Astrocyte (in vitro differentiated cells and primary cell): Measurements from ENCODE around the gene DNLZ. TPM values are rescaled to one million over a fixed set of nuclear protein-coding genes. Genes with fewer than 3 reads are reported as not detected.
A peak's percentile ranks its signal among the peaks of the same experiment; 100 is the strongest.

Source experiments
- DNase-seq: peaks from one replicate; pipeline ENCODE4 v3.0.0-alpha.2; 2010; ENCODE audit warnings: low read depth
- FAIRE-seq: peaks from 2 replicates; lab custom pipeline; 2011; peaks lifted over from hg19 to GRCh38; lab: Jason Lieb, UNC
- H2AFZ ChIP-seq: 2 replicates; pipeline ENCODE4 v1.6.0; 2012; ENCODE audit warnings: low read depth, low read length, inconsistent platforms
- H3K27ac ChIP-seq: 2 replicates; pipeline ENCODE4 v1.5.1; 2011; ENCODE audit warnings: low read depth, low read length, inconsistent platforms
- H3K27me3 ChIP-seq: 2 replicates; pipeline ENCODE4 v1.6.0; 2011; ENCODE audit warnings: low read length, inconsistent platforms; ENCODE audit not compliant: insufficient read depth
- H3K36me3 ChIP-seq: 2 replicates; pipeline ENCODE4 v1.5.1; 2011; ENCODE audit warnings: low read length, inconsistent platforms; ENCODE audit not compliant: insufficient read depth
- H3K4me1 ChIP-seq: 2 replicates; pipeline ENCODE4 v1.5.1; 2011; ENCODE audit warnings: low read length, inconsistent platforms; ENCODE audit not compliant: insufficient read depth
- H3K4me2 ChIP-seq: 2 replicates; pipeline ENCODE4 v1.6.0; 2012; ENCODE audit warnings: low read length, inconsistent platforms
- H3K4me3 ChIP-seq: 2 replicates; pipeline ENCODE4 v1.5.1; 2011; ENCODE audit warnings: low read depth, mild to moderate bottlenecking, low read length, inconsistent platforms; ENCODE audit not compliant: insufficient read depth
- H3K79me2 ChIP-seq: 2 replicates; pipeline ENCODE4 v1.6.0; 2012; ENCODE audit warnings: mild to moderate bottlenecking, low read length, inconsistent platforms; ENCODE audit not compliant: insufficient read depth
- H3K9ac ChIP-seq: 2 replicates; pipeline ENCODE4 v1.6.0; 2012; ENCODE audit warnings: mild to moderate bottlenecking, low read length, inconsistent platforms
- H3K9me3 ChIP-seq: 2 replicates; pipeline ENCODE4 v1.5.1; 2012; ENCODE audit warnings: low read depth, mild to moderate bottlenecking, low read length, inconsistent platforms; ENCODE audit not compliant: insufficient read depth
- H4K20me1 ChIP-seq: 2 replicates; pipeline ENCODE4 v1.6.0; 2012; ENCODE audit warnings: low read length, inconsistent platforms; ENCODE audit not compliant: insufficient read depth
- H3K27ac Mint-ChIP-seq: one replicate; pipeline ENCODE4 v1.8.0; 2021; ENCODE audit warnings: mild to moderate bottlenecking, mixed read lengths; ENCODE audit not compliant: unreplicated experiment
- H3K27me3 Mint-ChIP-seq: one replicate; pipeline ENCODE4 v1.8.0; 2021; ENCODE audit warnings: low read depth, mixed read lengths; ENCODE audit not compliant: unreplicated experiment
- H3K36me3 Mint-ChIP-seq: one replicate; pipeline ENCODE4 v1.8.0; 2021; ENCODE audit warnings: low read depth, mixed read lengths; ENCODE audit not compliant: unreplicated experiment
- H3K4me1 Mint-ChIP-seq: one replicate; pipeline ENCODE4 v1.8.0; 2021; ENCODE audit warnings: low read depth, mixed read lengths; ENCODE audit not compliant: unreplicated experiment
- H3K4me3 Mint-ChIP-seq: one replicate; pipeline ENCODE4 v1.8.0; 2021; ENCODE audit warnings: mild to moderate bottlenecking, moderate library complexity, mixed read lengths; ENCODE audit not compliant: unreplicated experiment
- H3K9me3 Mint-ChIP-seq: one replicate; pipeline ENCODE4 v1.8.0; 2021; ENCODE audit warnings: mild to moderate bottlenecking, mixed read lengths; ENCODE audit not compliant: unreplicated experiment
- EZH2 ChIP-seq: IDR thresholded peaks from 2 replicates; pipeline ENCODE4 v1.6.1; 2012; ENCODE audit warnings: mild to moderate bottlenecking, low read length, inconsistent platforms; ENCODE audit not compliant: insufficient read depth
- total RNA-seq: library from RNA; stranded (reverse); gene quantifications from 2 replicates; pipeline ENCODE4 v1.2.1, GENCODE V29; 2021
- TF ChIP-seq, protein P1 (sequence below): IDR thresholded peaks from 2 replicates; pipeline ENCODE4 v1.5.1; 2011; ENCODE audit warnings: low read depth, mild to moderate bottlenecking, inconsistent platforms, low read length, moderate library complexity; ENCODE audit not compliant: insufficient read depth

DNLZ gene
- total RNA-seq, 1 donor from 2014 or later = 17.4 TPM

DNA sequence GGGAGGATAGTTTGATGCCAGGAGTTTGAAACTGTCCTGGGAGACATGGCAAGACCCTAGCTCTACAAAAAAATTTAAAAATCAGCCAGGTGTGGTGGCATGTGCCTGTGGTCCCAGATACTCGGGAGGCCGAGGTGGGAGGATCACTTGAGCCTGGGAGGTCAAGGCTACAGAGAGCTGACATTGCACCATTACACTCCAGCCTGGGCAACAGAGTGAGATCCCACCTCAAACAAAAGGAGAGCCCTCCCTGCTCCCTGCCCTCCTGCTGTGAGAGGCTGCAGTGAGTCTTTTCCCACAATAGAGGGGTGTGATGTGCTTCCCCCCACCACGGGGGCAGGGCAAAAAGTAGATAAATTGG, 49.5 kb downstream of the DNLZ start:
- H3K9ac ChIP-seq = no peak overlapping the region
- Mint-ChIP-seq H3K27ac (no peak overlapping the region), H3K9me3 (peaks cover 15% of the 10 kb centered on the region), H3K4me1 (no peaks in the 10 kb centered on the region), H3K27me3 (no peaks in the 10 kb centered on the region), H3K4me3 (no peak overlapping the region), H3K36me3 (peaks cover 7% of the 10 kb centered on the region)
- no peaks in the 10 kb centered on the region for H3K4me1 ChIP-seq
- no peak overlapping the region for H3K27ac ChIP-seq
- DNase-seq (no peak), FAIRE-seq (no peak)
- no peaks in the 10 kb centered on the region for H3K27me3 ChIP-seq
- no peaks in the 10 kb centered on the region for H3K79me2 ChIP-seq
- TF ChIP-seq, protein P1, sequence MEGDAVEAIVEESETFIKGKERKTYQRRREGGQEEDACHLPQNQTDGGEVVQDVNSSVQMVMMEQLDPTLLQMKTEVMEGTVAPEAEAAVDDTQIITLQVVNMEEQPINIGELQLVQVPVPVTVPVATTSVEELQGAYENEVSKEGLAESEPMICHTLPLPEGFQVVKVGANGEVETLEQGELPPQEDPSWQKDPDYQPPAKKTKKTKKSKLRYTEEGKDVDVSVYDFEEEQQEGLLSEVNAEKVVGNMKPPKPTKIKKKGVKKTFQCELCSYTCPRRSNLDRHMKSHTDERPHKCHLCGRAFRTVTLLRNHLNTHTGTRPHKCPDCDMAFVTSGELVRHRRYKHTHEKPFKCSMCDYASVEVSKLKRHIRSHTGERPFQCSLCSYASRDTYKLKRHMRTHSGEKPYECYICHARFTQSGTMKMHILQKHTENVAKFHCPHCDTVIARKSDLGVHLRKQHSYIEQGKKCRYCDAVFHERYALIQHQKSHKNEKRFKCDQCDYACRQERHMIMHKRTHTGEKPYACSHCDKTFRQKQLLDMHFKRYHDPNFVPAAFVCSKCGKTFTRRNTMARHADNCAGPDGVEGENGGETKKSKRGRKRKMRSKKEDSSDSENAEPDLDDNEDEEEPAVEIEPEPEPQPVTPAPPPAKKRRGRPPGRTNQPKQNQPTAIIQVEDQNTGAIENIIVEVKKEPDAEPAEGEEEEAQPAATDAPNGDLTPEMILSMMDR = no peak
- no peak for TF ChIP-seq EZH2
- no peak overlapping the region for H3K4me3 ChIP-seq
- no peaks in the 10 kb centered on the region for H3K36me3 ChIP-seq
- peaks cover 17% of the 10 kb centered on the region for H3K9me3 ChIP-seq
- H3K4me2 ChIP-seq = no peak overlapping the region
- no peaks in the 10 kb centered on the region for H4K20me1 ChIP-seq
- H2AFZ ChIP-seq = no peak overlapping the region

DNA sequence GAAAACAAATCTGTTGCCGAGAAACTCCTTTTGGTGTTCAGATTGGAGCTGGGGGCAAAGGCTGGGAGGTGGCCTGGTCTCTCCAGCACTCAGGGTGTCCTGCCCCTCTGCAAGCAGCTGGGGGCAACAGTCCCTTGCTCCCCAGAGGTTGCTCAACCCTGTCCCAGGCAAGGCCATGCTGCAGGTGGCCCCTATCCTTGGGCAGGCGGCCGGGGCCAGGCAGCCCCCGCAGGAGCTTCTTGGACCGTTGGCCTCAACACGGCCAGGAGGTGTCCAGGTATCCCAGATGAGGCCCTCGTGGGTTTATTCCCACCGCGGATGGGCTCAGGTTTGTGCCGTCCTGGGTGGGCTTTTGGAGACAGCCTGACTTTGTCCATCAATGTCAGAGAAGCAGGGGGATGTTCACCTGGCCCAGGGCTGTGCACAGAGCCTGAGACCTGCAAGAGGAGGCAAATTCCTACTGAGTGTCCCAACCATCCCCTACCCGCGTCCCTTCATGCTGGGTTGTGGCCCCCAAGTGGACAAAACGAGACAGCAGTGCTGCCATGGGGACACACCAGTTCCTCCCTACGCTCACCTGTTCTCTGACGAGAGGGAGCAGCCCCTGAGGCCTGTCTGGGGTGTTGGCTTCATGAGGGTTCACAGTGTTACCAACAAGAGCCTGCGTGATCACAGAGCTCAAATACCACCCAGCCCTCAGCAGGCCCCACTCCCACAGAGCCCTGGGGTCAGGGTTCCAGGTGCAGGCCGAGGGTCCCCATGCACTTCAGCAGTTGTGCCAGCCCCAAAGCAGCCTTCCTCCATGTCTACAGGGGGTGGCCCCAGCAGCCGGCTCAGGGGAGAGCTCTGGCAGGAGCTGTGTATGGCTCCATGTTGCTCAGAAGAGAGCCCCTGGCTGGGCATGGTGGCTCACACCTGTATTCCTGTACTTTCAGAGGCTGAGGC, 50.2 kb downstream of the DNLZ start:
- Mint-ChIP-seq H3K4me1 (no peaks in the 10 kb centered on the region), H3K27me3 (no peaks in the 10 kb centered on the region), H3K36me3 (peaks cover 7% of the 10 kb centered on the region), H3K9me3 (peaks cover 15% of the 10 kb centered on the region), H3K27ac (no peak overlapping the region), H3K4me3 (no peak overlapping the region)
- H3K27me3 ChIP-seq = no peaks in the 10 kb centered on the region
- FAIRE-seq = no peak
- H3K27ac ChIP-seq = no peak overlapping the region
- H4K20me1 ChIP-seq = peaks cover under 1% of the 10 kb centered on the region
- no peak overlapping the region for H2AFZ ChIP-seq
- no peak overlapping the region for H3K4me2 ChIP-seq
- no peak overlapping the region for H3K4me3 ChIP-seq
- H3K79me2 ChIP-seq = no peaks in the 10 kb centered on the region
- H3K4me1 ChIP-seq = no peaks in the 10 kb centered on the region
- TF ChIP-seq, protein P1 = no peak
- no peak for TF ChIP-seq EZH2
- peaks cover 17% of the 10 kb centered on the region for H3K9me3 ChIP-seq
- H3K36me3 ChIP-seq = no peaks in the 10 kb centered on the region
- no peak for DNase-seq
- H3K9ac ChIP-seq = no peak overlapping the region

DNA sequence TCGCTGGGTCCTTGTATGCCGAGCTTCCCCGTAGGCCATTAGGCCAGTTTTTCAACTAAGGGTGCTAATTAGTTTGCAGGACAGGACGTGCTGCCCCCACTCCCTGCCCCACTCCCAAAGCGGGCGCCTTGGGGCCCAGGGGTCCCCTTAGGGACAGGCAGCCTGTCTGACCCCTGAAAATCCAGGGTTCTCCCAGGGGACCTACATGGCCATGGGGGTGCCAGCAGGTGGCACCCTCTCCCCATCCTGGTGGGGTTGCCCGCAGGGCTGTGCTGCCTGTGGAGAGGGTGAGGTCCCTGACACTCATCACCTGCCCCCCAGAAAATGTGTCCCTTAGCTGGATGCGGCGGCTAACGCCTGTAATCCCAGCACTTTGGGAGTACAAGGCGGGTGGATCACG, 51.1 kb downstream of the DNLZ start:
- no peaks in the 10 kb centered on the region for H3K36me3 ChIP-seq
- no peak overlapping the region for H3K4me2 ChIP-seq
- Mint-ChIP-seq H3K9me3 (peaks cover 15% of the 10 kb centered on the region), H3K4me1 (no peaks in the 10 kb centered on the region), H3K36me3 (peaks cover 7% of the 10 kb centered on the region), H3K27me3 (no peaks in the 10 kb centered on the region), H3K27ac (no peak overlapping the region), H3K4me3 (no peak overlapping the region)
- no peak for FAIRE-seq
- TF ChIP-seq, protein P1 = peak; percentile 41
- TF ChIP-seq EZH2 = no peak
- peaks cover 5% of the 10 kb centered on the region for H4K20me1 ChIP-seq
- no peak overlapping the region for H3K9ac ChIP-seq
- H3K9me3 ChIP-seq = peaks cover 17% of the 10 kb centered on the region
- no peaks in the 10 kb centered on the region for H3K27me3 ChIP-seq
- DNase-seq = no peak
- no peaks in the 10 kb centered on the region for H3K4me1 ChIP-seq
- no peaks in the 10 kb centered on the region for H3K79me2 ChIP-seq
- no peak overlapping the region for H3K4me3 ChIP-seq
- no peak overlapping the region for H3K27ac ChIP-seq
- H2AFZ ChIP-seq = no peak overlapping the region
